NB4 (cell line): Measurements from ENCODE around the gene ANKRD62.

Experiments
- DNase-seq: peaks from one replicate; pipeline ENCODE4 v3.0.0; 2010; ENCODE audit warnings: low read depth
- H3K4me3 ChIP-seq: one replicate; pipeline ENCODE4 v1.5.1; 2011; ENCODE audit warnings: mild to moderate bottlenecking, low read depth, low read length, moderate library complexity
- MYC ChIP-seq: IDR thresholded peaks from 2 replicates; pipeline ENCODE4 v1.6.1; 2011; ENCODE audit warnings: low read depth, low read length
- POLR2A ChIP-seq: IDR thresholded peaks from 2 replicates; pipeline ENCODE4 v1.6.1; 2011; ENCODE audit warnings: mild to moderate bottlenecking; ENCODE audit not compliant: insufficient read length; ENCODE audit errors: extremely low read depth
- TF ChIP-seq, protein P1 (sequence below): IDR thresholded peaks from one replicate; pipeline ENCODE4 v1.5.1; 2012; ENCODE audit warnings: low read depth, low read length
- TF ChIP-seq, protein P2 (sequence below): IDR thresholded peaks from 2 replicates; pipeline ENCODE4 v1.6.1; 2011; ENCODE audit warnings: low read depth, low read length

The ANKRD62 gene

DNA sequence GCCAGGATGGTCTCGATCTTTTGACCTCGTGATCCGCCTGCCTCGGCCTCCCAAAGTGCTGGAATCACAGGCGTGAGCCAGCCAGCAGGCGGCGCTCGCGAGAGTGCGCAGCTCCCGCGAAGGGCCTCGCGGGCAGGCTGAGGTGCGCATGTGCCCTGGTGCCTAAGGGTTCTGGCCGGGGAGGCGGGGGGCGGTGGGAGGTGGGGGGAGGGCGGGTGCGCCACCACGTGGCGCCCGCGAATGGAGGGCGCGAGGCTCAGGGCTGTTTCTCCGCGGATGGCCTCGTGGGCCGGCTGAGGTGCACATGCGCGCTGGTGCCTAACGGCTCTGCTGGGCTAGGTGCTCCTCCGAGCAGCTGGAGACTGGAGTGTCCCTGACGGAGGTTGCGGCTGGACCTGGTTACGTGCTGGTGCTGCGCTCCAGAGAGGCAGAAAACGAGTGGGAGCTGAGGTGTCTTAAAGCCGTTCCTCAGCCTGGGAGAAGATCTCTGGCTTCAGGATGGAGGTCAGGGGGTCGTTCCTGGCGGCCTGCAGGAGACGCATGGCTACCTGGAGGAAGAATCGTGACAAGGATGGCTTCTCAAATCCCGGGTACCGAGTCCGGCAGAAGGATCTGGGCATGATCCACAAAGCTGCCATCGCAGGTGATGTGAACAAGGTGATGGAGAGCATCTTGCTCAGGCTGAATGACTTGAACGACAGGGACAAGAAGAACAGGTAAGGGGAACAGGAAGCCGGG lies at the start of gene ANKRD62:
TSS of gene ANKRD62 (plus strand) at position 324 of the 738 bp plus-strand sequence. CDS start at position 499, 175 bp downstream.
- no peak for DNase-seq
- no peak within 1 kb of the TSS for H3K4me3 ChIP-seq
- no peak for TF ChIP-seq POLR2A

DNA sequence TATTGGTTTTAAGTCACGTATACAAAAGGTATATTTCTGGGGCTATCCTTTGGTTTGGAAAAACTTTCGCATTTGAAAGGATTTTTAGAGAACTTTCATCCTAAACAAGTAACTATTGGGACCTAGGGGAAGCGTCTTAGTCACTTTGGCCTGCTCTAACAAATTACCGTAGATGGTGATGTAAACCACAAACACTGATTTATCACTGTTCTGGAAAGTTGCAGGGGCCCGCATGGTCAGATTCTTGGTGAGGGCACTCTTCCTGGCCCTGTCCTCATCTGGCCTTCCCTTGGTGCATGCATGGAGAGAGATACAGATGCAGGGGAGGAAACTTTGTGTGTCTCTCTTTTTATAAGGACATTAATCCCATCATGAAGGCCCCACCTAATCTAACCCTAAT lies 49.1 kb upstream of the ANKRD62 start:
- no peak overlapping the region for H3K4me3 ChIP-seq
- TF ChIP-seq, protein P1, sequence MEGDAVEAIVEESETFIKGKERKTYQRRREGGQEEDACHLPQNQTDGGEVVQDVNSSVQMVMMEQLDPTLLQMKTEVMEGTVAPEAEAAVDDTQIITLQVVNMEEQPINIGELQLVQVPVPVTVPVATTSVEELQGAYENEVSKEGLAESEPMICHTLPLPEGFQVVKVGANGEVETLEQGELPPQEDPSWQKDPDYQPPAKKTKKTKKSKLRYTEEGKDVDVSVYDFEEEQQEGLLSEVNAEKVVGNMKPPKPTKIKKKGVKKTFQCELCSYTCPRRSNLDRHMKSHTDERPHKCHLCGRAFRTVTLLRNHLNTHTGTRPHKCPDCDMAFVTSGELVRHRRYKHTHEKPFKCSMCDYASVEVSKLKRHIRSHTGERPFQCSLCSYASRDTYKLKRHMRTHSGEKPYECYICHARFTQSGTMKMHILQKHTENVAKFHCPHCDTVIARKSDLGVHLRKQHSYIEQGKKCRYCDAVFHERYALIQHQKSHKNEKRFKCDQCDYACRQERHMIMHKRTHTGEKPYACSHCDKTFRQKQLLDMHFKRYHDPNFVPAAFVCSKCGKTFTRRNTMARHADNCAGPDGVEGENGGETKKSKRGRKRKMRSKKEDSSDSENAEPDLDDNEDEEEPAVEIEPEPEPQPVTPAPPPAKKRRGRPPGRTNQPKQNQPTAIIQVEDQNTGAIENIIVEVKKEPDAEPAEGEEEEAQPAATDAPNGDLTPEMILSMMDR = no peak
- TF ChIP-seq, protein P2, sequence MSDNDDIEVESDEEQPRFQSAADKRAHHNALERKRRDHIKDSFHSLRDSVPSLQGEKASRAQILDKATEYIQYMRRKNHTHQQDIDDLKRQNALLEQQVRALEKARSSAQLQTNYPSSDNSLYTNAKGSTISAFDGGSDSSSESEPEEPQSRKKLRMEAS = no peak
- TF ChIP-seq MYC = no peak
- no peak for TF ChIP-seq POLR2A
- DNase-seq = no peak

DNA sequence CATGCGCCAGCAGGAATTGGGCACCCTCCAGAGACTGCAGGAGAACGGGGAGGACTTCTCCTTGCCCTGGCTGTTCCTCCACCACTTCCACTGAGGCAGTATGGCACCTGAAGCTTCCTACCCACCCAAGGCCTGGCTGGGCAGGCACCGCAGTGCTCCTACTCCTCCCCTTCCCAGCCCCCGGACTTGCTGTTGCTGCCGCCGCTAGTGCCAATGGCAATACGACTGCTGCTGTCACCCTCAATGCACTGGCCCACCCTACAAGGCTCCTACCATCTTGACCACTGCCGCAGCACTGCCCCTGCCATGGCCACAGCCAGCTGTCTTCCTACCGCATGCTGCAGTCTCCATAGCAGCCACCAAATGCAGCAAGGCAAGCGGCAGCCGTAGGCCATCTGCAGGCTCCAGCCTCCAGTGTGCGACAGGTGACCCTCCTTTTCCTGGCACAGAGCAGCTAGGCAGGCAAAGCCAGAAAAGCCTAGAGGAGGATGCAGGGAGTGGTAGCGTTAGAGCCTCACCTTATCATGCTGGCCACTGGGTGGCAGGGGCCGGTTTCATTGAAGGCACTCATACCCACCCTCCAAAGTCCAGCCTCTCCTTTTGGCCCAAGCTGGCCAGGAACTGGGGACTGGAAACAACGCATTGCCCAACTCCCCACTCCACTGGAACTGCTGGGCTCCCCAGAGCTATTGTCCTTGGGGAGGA lies 47.4 kb upstream of the ANKRD62 start:
- no peak overlapping the region for H3K4me3 ChIP-seq
- TF ChIP-seq POLR2A (no peak), MYC (no peak)
- TF ChIP-seq, protein P2 = no peak
- TF ChIP-seq, protein P1 = no peak
- no peak for DNase-seq

DNA sequence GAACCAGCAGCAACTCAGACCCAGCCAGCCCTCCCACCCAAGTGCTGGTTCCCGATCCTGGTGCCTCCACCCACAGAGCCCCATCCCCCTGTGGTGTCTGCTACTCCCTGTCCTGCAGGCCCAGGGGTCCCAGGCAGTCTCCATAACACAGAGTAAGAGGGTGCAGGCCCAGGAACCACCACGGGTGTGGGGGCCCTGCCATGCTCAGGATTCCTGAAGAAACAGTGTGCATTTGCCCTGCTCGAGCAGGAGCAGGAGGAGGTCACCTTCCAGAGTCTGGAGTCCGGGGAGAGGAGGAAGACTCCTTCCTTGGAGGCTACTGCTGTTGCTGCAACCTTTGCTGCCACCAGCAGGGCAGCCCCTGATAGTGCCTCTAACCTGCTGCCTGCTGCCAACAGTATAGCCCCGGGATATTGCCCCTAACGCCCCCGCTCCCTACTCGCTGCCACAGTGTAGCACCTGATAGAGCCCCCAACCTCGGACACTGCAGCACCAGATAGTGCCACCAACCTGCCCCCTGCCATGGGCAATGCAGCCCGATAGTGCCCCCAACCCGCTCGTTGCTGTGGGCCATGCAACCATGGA lies 46.8 kb upstream of the ANKRD62 start:
- DNase-seq = no peak
- H3K4me3 ChIP-seq = no peak overlapping the region
- TF ChIP-seq MYC = no peak
- no peak for TF ChIP-seq POLR2A
- TF ChIP-seq, protein P1 = peak; percentile 14
- TF ChIP-seq, protein P2 = no peak

DNA sequence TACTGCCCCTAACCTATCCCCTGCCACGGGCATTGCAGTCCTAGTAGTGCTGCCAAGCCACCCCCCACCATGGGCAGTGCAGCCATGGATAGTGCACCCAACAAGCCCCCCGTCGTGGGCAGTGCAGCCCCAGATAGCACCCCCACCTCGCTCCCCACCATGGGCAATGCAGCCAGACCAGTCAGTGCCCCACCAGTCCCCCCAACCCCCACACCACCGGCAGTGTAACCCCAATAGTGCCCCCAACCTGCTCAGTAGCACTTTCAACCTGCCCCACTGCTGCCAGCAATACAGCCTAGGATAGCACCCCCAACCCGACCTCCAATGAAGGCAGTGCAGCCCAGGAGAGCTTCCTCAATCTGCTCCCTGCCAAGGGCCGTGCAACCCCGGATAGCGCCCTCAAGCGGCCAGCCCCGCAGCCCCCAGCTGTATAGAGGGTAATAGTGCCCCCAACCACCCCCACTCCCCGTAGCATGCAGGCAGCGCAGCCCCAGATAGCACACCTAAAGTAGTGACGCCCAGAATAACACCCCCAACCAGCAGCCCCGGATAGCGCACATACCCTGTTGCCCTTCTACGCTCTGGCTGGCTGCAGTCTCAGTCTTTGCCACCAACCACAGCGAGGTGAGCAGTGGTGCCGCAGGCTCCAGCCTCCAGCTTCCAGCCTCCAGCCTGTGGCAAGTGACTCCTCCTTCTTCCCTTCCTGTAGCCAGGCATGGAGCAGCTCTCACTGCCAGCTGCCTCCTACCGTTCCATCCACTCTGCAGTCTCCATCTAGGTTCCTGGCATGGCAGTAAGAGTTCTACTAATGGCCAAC lies 45.4 kb upstream of the ANKRD62 start:
- DNase-seq = no peak
- TF ChIP-seq POLR2A (no peak), MYC (no peak)
- TF ChIP-seq, protein P2 = no peak
- TF ChIP-seq, protein P1 = no peak
- no peak overlapping the region for H3K4me3 ChIP-seq
